ENCODE data around the gene KLK12.
"Not testable (repeated sequence)": the region's sequence is repeated elsewhere in the genome, so short reads cannot be mapped to it uniquely, and the experiment has no call there.

KLK12 gene

DNA sequence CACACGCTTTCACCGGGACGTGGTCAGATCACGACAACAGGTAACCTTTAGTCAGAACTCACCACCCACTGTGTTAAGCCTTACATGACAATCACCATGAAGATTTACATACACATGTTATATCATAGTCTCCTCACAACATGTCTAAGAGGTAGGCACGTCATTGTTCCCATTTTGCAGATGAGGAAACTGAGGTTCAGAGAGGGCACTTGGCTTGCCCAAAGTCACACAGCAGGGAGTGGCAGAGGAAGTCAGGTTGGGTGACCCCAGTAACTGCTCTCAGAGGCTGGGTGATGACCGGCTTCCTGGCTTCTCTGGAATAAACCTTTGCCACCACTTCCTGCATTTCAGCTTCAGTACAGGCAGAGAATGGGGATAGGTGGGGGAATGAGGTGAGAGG is 20.6 kb downstream of the KLK12 start:
- no peak for DNase-seq

DNA sequence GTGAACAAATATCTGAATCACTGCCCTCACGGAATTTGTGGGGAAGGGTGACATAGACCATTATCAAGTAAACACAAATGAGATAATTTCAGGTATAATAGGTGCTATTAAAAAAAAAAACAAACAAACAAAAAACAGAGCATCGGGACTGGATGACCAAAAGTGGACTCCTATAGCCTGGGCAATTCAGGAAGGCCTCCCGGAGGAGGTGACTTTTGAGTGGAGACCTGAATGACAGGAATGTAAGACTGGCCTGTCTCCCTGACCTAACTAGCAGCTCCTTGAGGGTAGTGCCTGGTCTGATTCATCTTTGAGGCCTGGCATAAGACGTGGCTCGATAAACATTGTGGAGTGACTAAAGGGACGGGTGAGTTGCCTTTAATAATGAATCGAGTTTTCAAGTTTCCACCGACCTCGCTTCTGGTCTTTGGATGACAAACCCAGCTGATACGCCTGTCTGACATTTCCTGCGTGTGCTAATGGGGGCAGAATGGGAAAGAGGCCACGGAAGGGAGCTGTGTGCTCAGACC is 22.1 kb downstream of the KLK12 start:
- DNase-seq, result no peak

DNA sequence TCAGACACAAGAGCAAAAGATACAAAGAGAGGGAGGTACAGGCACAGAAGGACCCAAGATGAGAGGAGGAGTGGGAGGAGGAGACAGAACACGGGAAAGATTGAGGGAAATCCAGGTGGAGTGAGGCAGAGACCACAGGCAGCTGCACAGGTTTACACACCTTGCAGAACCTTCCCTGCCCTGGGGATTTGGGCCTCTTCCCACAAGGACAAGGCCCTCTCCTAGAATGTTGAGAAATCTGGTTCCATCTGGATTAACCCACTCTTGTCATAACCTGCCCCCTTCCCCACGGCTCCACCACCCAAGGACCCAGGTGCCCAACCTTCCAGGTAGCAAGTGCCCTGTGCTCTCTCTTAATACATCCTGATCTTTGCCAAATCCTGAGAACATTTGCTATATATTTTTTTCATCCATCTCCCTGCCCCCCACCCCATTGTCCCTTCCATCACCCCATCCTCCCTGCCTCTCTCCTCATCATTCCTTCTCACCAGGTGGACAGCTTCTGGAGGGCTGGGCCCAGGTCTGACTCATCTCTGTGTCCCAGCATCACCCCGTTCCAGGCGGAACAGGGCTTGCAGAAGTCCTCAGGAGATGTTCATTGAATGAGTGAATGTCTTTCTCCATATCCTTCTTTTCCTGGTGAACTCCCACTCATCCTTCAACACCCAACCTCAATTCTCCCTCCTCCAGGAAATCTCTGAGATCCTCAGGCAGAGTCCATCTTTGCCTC is 24.6 kb downstream of the KLK12 start:
- no peak for DNase-seq

DNA sequence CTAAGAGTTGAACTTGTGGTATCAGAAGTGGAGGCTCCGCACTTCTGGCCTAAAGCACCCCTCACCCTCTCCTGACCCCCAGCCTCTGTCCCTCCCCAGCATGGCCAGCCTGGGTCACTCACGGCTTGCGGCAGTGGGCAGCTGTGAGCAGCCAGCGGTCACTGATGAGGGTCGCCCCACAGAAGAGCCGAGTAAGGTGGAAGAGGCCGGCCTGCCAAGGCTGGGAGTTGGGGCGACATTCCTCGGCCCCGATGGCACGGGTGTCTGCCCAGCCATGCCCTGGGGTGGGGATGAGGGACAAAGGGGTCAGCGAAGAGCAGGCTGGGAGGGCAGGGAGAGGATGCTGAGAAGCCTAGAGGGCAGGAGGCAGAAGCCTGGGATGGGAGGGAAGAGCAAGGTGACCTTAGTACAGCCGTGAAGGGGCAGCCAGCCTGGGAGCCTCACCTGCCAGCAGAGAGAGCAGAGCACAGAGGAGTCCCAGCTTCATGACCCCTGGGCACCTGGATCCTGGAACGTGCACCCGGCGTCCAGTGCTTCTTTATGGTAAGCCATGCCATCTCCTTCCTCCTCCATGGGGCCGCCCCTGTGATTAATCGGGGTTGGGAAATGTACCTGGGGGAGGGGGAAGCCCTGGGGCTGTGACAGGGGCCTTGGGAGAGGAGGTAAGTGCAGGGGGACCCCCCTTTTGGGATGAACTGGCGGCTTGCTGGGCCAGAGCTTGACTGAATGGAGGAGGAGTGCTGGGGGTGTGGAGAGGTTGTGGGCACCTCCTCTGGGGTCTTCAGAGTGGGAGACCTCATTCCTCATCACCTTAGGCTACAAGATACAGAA is 25.5 kb downstream of the KLK12 start:
- no peak for DNase-seq

DNA sequence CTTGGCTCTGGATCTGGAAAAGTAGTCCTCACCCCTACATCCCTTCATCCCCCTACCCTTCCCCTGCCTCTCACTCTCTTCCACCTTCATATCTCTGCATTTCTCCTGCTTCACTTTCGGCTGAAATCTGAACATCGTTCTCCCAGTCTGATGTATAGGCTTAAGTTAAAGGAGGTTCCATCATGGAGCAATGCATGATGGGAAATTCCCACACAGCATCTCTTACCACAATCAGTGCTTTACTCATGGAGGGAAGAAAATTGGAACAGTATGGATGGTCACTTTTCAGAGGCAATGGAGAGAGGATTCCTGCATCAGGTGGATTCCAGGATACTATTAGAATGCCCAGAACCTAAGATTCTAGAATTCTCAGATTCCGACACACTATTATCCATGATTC is 27.3 kb downstream of the KLK12 start:
- DNase-seq, result no peak

DNA sequence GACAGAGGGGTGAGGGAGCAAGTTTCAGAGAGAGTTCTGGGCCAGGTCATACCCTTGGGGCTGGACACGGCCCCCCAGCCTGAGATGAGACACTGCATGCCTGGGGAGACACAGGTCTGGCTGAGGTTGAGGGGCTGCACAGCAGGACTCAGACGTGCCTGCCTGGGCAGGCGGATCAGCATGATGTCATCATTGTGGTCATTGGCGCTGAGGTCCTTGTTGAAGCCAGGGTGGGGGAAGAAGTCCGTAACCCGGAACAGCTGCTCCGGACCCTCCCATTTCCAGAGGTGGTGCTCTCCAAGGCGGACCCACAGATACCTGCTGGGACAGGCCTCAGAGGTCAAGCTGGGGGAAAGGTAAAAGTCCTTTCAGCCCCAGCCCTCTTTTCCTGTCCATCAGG is 28.4 kb downstream of the KLK12 start:
- DNase-seq, result no peak

DNA sequence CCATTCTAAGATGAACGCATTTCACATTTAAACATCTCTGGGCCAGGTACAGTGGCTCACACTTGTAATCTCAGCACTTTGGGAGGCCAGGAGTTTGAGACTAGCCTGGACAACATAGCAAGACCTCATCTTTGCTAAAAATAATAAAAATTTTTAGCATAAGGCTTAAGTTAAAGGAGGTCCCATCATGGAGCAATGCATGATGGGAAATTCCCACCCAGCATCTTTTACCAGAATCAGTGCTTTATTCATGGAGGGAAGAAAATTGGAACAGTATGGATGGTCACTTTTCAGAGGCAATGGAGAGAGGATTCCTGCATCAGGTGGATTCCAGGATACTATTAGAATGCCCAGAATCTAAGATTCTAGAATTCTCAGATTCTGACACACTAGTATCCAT is 29.6 kb downstream of the KLK12 start:
- no peak for DNase-seq

DNA sequence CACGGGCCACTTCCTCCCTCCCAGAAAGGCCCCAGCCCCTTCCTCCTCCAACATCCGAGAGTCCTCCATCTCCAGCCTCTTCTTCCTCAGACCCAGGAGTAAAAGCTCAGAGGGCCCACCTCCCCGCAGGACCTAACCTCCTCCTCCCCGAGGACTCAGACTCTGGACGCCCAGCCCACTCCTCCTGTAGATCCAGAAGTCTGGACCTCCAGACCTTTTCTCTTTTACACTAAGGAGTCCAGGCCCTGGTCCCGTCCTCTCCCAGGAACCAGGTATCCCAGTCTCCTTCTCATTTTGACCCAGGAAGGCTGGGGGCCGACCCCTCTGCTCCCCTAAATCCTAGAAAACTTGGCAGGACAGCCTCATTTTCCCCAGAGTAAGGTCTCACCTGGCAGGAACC is 31.5 kb downstream of the KLK12 start:
- no peak for DNase-seq

DNA sequence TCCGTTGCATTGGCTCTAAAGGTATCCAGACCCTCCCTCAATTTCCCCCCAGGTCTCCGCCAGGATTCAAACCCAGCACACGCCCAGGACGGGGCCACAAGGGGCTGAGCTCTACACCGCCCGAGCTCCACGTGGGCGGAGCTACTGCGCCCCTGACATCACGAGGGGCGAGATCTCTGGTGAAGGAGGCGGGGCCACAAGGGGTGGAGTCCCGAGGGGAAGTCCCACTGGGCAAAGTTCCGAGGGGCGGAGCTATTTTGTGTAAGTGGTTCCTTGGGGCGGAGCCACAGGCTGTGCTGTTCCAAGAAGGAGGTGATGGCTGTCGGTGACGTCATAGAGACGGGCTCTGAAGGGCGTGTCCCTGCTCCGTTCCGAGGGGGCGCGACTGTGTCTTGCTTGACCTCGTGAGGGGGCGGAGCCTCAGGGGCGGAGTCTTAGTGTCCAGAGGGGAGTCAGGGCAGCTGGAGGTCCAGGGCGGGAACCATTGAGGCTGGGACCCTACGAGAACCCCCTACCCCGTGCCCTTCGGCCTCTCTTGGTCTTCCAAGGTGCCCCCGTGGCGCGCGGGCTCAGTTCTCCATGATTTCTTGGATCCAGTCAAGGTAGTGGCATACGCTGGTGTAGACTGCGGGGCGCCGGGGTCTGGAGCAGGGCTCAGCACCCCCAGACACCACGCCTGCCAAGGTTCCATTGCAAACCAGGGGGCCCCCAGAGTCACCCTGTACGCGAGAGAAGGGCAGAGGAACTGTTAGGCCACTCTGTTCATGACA is 32.1 kb downstream of the KLK12 start:
- DNase-seq, result peak; percentile 44

DNA sequence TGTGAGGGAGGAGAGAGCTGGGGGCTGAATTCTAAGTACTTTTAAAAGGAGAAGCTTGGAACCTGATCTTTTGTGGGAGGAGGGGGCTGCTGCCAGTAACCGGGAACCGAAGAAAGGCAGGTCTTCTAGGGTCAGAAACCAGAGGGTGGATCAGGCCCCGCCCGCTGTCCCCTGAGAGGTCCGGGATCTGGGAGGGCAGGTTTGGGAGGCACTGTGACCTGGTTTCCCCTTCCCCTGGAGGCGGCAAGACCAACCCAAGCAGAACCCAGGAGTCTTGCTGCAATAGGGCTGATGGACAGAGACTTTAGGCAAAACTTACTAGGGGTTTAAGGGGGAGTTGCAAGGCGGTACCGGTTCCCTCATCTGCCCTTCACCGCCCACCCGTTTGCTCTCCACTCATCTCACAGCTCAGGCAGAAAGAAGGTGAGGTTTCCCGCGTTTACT is 32.7 kb downstream of the KLK12 start:
- DNase-seq, result no peak

DNA sequence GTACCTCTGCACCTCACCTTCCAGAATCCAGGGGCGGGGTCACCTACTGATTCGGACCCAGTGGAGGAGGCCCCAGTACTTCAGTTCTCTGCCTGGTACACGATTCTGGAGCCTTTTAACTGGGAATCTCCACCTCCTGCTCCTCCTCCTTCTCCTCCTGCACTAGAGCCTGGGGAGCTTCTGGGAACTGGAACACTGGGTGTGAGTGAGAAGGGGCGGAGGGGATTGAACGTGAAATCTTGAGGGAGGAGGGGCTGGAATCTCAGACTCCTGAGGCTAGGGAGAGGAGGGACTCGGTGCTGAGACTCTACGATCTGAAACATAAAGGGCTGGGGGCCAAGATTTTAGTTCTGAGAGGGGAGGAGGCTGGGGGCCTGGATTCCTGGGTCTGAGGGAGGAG is 33.3 kb downstream of the KLK12 start, which contains the start of gene KLK8:
TSS of gene KLK8 (minus strand) at position 90 of the 400 bp plus-strand sequence. CDS start 437 bp downstream, outside the sequence.
- DNase-seq, result no peak

DNA sequence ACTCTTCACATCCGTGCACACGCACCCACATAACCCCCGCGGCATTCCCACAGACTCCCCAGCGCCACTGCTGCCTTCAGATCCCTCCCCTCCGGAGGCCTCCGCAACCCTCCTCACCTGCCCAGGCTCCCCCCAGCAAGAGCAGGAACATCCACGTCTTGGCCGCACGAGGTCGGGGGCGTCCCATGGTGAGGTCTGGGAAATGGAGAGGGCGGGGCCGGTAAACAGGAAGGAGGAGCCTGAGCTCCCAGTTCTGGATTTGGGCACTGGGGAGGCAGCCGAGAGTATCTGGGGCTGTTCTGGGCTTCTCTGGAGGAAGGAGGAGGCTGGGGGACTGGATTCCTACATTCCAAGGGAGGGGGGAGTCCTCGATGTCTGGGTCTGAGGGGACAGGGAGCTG is 33.8 kb downstream of the KLK12 start:
- no peak for DNase-seq

DNA sequence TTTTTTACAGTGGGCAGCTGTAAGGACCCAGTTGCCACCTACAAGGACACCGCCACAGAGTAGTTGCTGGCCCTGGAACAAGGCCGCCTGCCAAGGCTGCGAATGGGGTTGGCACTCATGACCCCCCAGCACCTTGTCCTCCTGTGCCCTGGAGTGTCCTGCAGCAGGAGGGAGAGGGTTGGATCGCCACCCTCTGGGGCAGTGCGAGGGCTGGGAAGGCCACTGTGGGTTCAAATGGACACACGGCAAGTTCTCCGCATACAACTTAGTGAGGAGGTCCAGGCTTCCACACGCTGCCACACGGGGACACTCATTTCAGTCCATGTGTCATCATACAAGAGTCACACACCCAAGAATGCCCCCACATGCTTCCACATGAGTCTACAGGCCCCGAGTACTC is 34.4 kb downstream of the KLK12 start:
- no peak for DNase-seq

DNA sequence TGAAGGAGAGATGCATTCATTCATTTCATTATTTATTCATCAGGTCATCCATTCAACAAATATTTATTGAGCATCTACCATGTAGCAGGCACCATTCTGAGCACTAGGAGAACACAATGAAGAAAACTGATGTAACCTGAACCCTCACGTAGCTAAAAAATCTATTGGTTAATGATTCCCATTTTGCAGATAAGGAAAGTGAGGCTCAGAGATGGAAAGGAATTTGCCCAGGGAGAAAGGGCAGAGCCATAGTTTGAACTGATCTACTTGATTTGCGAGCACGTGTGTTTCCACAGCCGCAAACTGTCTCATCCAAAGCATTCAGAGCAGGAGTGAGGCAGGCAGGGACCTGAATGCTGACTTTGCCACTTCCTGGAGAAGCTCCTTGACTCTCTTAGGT is 36.1 kb downstream of the KLK12 start:
- no peak for DNase-seq

DNA sequence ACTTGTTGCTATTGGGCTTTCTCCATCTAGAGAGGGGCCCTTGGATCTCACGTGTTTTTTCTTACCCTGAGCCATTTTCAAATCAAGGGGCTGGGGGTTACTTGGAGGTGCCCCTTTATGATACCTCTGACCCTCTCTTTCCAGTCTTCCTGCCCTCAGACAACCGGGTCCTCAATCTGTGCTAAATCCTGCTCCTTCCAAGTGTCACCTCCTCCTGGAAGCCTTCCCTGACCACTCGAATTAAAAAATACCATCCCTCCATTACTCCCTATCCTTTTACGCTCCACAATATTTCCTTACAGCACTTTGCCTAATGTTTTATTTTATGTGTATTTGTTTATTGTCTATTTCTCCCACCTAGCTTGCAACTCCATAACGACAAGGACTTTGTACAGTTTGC is 36.7 kb downstream of the KLK12 start:
- no peak for DNase-seq

DNA sequence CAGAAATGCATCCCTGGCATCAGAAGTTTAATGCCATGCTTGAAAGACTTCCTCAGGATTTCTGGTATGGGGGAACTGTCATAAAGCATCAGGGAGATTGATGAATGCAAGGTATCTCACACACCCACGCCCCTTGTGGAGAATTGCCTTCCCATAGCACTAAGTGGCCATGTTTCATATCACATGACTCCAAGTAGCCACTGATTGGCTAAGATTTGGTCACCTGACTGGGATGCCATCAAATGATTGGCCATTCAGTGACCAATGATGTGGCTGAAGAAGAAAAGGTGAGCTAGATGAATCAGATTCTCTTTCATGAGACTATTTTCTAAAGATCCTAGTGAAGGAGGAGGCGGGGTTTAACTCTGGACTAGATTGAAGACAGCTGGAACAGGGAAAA is 40.7 kb downstream of the KLK12 start:
- peak; percentile 8 for DNase-seq

DNA sequence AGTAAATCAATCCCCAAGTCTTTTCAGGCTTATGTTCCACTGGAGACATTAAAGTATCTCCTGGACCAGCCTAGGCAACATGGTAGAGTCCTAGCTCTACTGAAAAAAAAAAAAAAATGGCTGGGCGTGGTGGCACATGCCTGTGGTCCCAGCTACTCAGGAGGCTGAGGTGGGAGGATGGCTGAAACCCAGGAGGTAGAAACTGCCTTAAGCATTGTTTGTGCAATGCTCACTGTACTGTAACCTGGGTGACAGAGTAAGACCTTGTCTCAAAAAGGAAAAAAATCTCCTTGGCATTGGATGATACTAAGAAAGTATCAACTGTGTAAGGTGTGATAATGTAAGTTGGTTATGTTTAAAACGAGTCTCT is 42.2 kb downstream of the KLK12 start:
- DNase-seq, result no peak

DNA sequence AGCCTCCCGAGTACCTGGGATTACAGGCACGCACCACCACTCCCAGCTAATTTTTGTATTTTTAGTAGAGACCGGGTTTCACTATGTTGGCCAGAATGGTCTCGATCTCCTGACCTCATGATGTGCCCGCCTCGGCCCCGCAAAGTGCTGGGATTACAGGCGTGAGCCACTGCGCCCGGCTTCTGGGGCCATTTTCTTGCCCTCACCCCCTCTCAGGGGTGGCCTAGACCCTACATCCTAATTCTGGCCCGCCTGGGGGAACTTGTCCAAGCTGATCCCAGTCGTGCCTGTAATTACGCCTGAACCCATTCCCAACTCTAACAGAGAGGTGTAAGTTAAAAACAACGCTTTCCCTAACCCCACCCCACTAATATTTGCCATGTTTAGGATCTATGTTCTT is 50.4 kb downstream of the KLK12 start:
- not testable (repeated sequence) for DNase-seq

DNA sequence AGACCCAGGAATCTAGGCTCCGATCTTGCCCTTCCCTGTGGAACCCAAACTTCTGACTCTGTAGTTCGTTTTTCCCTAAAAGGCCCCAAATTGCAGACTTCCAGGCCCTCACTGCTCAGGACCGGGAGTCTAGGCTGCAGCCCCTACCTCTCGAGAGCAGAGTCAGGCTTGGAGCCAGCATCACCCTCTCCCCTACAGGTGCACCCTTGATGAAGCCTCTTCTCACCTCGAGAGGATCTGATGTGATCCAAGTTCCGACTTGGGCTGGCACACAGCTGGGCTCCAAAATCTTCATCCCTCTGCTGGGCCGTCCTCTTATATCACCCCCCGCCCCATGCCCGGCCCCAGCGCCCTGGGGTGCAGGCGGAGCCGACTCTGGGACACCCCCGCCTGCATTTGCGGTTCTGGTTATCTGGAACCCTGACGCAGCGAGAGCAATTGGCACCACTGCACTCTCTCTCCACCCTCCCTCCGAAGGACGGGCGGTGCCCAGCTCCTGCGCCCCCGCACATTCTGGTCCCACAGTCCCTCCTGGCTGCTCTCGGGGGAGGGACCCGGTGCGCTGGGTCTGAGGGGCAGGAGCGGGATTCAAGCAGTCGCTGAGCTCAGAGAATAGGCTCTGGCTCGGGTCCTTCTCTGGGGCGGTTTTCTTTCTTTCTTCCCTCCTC is 51.0 kb downstream of the KLK12 start, which contains the start of gene KLK7:
TSS of gene KLK7 (minus strand) at position 293 of the 668 bp plus-strand sequence. CDS start 1,518 bp downstream, outside the sequence.
- no peak for DNase-seq

DNA sequence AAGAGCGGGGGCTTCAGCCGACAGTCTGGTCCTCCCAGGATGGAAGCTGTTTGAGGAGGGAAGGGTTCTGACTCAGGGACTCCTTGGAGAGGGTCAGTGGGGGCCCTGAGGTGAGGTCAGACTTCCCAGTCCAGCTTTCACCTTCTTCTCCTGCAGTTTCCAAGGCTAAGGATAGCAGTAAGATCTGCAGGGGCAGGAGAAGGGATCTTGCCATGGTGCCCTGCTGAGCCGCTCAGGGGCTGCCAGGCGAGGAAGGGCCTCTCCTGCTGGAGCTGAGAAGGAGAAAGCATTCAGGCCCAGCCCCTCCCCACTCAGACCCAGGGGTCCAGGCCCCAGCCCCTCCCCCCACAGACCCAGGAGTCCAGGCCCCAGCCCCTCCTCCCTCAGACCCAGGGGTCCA is 52.6 kb downstream of the KLK12 start:
- no peak for DNase-seq

DNA sequence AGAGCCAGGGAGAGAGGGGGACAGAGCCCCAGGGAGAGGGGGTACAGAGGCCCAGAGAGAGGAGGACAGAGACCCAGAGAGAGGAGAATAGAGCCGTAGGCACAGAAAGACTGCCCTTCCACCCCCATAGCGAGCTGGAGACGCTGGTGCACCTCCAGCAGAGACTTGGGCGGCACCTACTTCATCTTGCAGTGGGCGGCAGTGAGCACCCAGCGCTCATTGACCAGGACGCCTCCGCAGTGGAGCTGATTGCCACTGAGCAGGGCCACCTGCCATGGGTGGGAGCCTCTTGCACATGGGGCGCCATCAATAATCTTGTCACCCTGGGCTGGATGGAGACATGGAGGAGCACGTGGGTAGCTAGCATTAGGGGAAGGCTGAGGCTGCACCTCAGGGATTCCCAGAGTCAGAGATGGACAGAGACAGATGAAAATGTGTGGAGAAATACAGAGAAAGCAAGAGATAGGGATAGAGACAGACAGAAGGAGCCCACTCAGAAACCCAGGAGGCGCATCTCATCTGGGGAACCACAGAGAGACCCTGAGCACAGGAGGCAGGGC is 53.1 kb downstream of the KLK12 start:
- DNase-seq, result no peak

DNA sequence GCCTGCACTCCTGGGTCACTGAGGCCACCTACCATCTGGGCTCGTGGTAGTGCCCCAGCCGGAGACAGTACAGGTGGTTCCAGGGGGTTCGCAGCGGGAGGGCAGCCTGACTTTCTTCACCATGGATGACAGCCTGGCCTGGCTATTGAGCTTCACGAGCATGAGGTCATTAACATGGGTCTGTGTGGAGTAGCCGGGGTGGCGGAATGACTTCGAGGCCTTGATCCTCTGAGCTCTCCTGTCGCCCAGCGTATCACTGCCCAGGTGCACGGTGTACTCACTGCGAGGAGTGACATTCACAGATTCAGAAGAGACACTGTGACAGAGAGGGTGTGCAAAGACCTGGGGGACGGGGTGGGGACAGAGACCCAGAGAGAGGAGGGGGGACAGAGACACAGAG is 54.6 kb downstream of the KLK12 start:
- no peak for DNase-seq

Measured in stimulated activated CD4-positive, alpha-beta T cell treated with anti-CD3 and anti-CD28 coated beads, Interleukin-1b, Interleukin-23, amount 100 ng/mL, for 48 hours (primary cell).